ENCODE measurements around the gene HOXA4.

The HOXA4 gene

GRCh38 chr7:27116962-27117886 is 13.3 kb downstream of the HOXA4 start:
- DNase-seq (ENCODE audit: low read depth in 2 of 2) = no peak

GRCh38 chr7:27116031-27116961 is 14.3 kb downstream of the HOXA4 start:
- DNase-seq (ENCODE audit: low read depth in 2 of 2) = no peak

- DNase-seq (ENCODE audit: low read depth in 2 of 2) = no peak
Observed at GRCh38 chr7:27115221-27116026, 15.1 kb downstream of the HOXA4 start.

- DNase-seq (ENCODE audit: low read depth in 2 of 2) = no peak
Observed at GRCh38 chr7:27114881-27115220, 15.7 kb downstream of the HOXA4 start.

GRCh38 chr7:27113991-27114769 is 16.4 kb downstream of the HOXA4 start:
- DNase-seq (ENCODE audit: low read depth in 2 of 2) = no peak

GRCh38 chr7:27112955-27113949 is 17.3 kb downstream of the HOXA4 start:
- no peak for DNase-seq (ENCODE audit: low read depth in 2 of 2)

- no peak for DNase-seq (ENCODE audit: low read depth in 2 of 2)
Observed at GRCh38 chr7:27112361-27112760, 18.2 kb downstream of the HOXA4 start.

GRCh38 chr7:27111751-27112277 is 18.7 kb downstream of the HOXA4 start:
- no peak for DNase-seq (ENCODE audit: low read depth in 2 of 2)

- DNase-seq (ENCODE audit: low read depth in 2 of 2) = no peak
Observed at GRCh38 chr7:27111042-27111750, 19.4 kb downstream of the HOXA4 start.

GRCh38 chr7:27110186-27111031 is 20.1 kb downstream of the HOXA4 start:
- DNase-seq (ENCODE audit: low read depth in 2 of 2) = no peak

GRCh38 chr7:27109466-27110185 is 20.9 kb downstream of the HOXA4 start:
- no peak for DNase-seq (ENCODE audit: low read depth in 2 of 2)

GRCh38 chr7:27108390-27109127 is 22.0 kb downstream of the HOXA4 start:
- no peak for DNase-seq (ENCODE audit: low read depth in 2 of 2)

GRCh38 chr7:27107391-27108381 is 22.9 kb downstream of the HOXA4 start:
- no peak for DNase-seq (ENCODE audit: low read depth in 2 of 2)

- DNase-seq (ENCODE audit: low read depth in 2 of 2) = no peak
Observed at GRCh38 chr7:27106901-27107240, 23.7 kb downstream of the HOXA4 start.

- DNase-seq (ENCODE audit: low read depth in 2 of 2) = no peak
Observed at GRCh38 chr7:27106181-27106900, 24.2 kb downstream of the HOXA4 start.
